SK-N-SH (cell line): ENCODE measurements around the gene EAF1.

Source experiments
- EP300 ChIP-seq, 2 experiments: IDR thresholded peaks; 2 replicates each; pipeline versions ENCODE4 v1.4.0 to v1.6.1; 2012; ENCODE audit warnings: borderline replicate concordance in 1 of 2, low read depth in 1 of 2, low read length in 1 of 2
- JUND ChIP-seq: IDR thresholded peaks from 2 replicates; pipeline ENCODE4 v1.4.0; 2012
- POLR2AphosphoS5 ChIP-seq: IDR thresholded peaks from 2 replicates; pipeline ENCODE4 v1.6.1; 2012; ENCODE audit warnings: low read depth, low read length
- RAD21 ChIP-seq: IDR thresholded peaks from 2 replicates; pipeline ENCODE4 v1.6.1; 2012; ENCODE audit warnings: mild to moderate bottlenecking, low read length
- RFX5 ChIP-seq: IDR thresholded peaks from 2 replicates; pipeline ENCODE4 v1.6.1; 2012; ENCODE audit warnings: mild to moderate bottlenecking, improper control_type of control experiment, low read length
- SIN3A ChIP-seq: IDR thresholded peaks from 2 replicates; pipeline ENCODE4 v1.6.1; 2012; ENCODE audit warnings: low read depth, mild to moderate bottlenecking, low read length, moderate library complexity, borderline replicate concordance
- TF ChIP-seq, protein P1 (sequence below): fragments of 150-350 bp; IDR thresholded peaks from 2 replicates; pipeline ENCODE4 v1.6.1; 2016; ENCODE audit warnings: mild to moderate bottlenecking, low read depth, low read length
- TF ChIP-seq, protein P2 (sequence below): IDR thresholded peaks from 2 replicates; pipeline ENCODE4 v1.6.1; 2012; ENCODE audit warnings: mild to moderate bottlenecking, low read depth, low read length, moderate library complexity
- TF ChIP-seq, protein P3 (sequence below): fragments of 200-600 bp; sonication (generic); IDR thresholded peaks from 2 replicates; pipeline ENCODE4 v1.6.1; 2017; ENCODE audit warnings: antibody characterized with exemption, mild to moderate bottlenecking, moderate library complexity

GRCh38 chr3:15382405-15382923, 44.9 kb upstream of the EAF1 start:
- TF ChIP-seq POLR2AphosphoS5, result no peak
- TF ChIP-seq, protein P1, sequence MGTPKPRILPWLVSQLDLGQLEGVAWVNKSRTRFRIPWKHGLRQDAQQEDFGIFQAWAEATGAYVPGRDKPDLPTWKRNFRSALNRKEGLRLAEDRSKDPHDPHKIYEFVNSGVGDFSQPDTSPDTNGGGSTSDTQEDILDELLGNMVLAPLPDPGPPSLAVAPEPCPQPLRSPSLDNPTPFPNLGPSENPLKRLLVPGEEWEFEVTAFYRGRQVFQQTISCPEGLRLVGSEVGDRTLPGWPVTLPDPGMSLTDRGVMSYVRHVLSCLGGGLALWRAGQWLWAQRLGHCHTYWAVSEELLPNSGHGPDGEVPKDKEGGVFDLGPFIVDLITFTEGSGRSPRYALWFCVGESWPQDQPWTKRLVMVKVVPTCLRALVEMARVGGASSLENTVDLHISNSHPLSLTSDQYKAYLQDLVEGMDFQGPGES, result no peak
- TF ChIP-seq, protein P2, sequence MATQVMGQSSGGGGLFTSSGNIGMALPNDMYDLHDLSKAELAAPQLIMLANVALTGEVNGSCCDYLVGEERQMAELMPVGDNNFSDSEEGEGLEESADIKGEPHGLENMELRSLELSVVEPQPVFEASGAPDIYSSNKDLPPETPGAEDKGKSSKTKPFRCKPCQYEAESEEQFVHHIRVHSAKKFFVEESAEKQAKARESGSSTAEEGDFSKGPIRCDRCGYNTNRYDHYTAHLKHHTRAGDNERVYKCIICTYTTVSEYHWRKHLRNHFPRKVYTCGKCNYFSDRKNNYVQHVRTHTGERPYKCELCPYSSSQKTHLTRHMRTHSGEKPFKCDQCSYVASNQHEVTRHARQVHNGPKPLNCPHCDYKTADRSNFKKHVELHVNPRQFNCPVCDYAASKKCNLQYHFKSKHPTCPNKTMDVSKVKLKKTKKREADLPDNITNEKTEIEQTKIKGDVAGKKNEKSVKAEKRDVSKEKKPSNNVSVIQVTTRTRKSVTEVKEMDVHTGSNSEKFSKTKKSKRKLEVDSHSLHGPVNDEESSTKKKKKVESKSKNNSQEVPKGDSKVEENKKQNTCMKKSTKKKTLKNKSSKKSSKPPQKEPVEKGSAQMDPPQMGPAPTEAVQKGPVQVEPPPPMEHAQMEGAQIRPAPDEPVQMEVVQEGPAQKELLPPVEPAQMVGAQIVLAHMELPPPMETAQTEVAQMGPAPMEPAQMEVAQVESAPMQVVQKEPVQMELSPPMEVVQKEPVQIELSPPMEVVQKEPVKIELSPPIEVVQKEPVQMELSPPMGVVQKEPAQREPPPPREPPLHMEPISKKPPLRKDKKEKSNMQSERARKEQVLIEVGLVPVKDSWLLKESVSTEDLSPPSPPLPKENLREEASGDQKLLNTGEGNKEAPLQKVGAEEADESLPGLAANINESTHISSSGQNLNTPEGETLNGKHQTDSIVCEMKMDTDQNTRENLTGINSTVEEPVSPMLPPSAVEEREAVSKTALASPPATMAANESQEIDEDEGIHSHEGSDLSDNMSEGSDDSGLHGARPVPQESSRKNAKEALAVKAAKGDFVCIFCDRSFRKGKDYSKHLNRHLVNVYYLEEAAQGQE, result no peak
- TF ChIP-seq JUND, result no peak
- TF ChIP-seq RAD21, result no peak
- TF ChIP-seq, protein P3, sequence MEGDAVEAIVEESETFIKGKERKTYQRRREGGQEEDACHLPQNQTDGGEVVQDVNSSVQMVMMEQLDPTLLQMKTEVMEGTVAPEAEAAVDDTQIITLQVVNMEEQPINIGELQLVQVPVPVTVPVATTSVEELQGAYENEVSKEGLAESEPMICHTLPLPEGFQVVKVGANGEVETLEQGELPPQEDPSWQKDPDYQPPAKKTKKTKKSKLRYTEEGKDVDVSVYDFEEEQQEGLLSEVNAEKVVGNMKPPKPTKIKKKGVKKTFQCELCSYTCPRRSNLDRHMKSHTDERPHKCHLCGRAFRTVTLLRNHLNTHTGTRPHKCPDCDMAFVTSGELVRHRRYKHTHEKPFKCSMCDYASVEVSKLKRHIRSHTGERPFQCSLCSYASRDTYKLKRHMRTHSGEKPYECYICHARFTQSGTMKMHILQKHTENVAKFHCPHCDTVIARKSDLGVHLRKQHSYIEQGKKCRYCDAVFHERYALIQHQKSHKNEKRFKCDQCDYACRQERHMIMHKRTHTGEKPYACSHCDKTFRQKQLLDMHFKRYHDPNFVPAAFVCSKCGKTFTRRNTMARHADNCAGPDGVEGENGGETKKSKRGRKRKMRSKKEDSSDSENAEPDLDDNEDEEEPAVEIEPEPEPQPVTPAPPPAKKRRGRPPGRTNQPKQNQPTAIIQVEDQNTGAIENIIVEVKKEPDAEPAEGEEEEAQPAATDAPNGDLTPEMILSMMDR, result no peak
- TF ChIP-seq SIN3A, result no peak
- TF ChIP-seq EP300 (IDR thresholded peaks at IDR 0.05; ENCODE audit: borderline replicate concordance in 1 of 2, low read depth in 1 of 2, low read length in 1 of 2), result peak in 1 of 2 experiments; percentile 34; a peak in 1 of 4 replicates
- no peak for TF ChIP-seq RFX5
